Trophoblast cell (in vitro differentiated cells and primary cell): ENCODE results near the gene CDYL.

ENCODE experiments used
- DNase-seq, 2 donors: peaks; one replicate each; pipeline ENCODE4 v3.0.0-alpha.2; 2016
- H2AFZ ChIP-seq: 2 replicates; pipeline ENCODE4 v1.6.1; 2013; ENCODE audit warnings: low read length, moderate library complexity, mild to moderate bottlenecking; ENCODE audit not compliant: insufficient read depth, poor library complexity
- H2AK5ac ChIP-seq: 2 replicates; pipeline ENCODE4 v1.6.1; 2013; ENCODE audit warnings: mild to moderate bottlenecking, low read length
- H2BK120ac ChIP-seq: 2 replicates; pipeline ENCODE4 v1.6.1; 2013; ENCODE audit warnings: low read length, mild to moderate bottlenecking, moderate library complexity; ENCODE audit not compliant: insufficient read depth, poor library complexity
- H2BK12ac ChIP-seq: 2 replicates; pipeline ENCODE4 v1.6.1; 2013; ENCODE audit warnings: mild to moderate bottlenecking, low read length, moderate library complexity
- H2BK5ac ChIP-seq: 2 replicates; pipeline ENCODE4 v1.6.1; 2013; ENCODE audit warnings: low read length, low read depth, moderate library complexity, mild to moderate bottlenecking; ENCODE audit not compliant: poor library complexity
- H3K14ac ChIP-seq: 2 replicates; pipeline ENCODE4 v1.6.1; 2013; ENCODE audit warnings: mild to moderate bottlenecking, low read length
- H3K18ac ChIP-seq: 2 replicates; pipeline ENCODE4 v1.6.1; 2013; ENCODE audit warnings: mild to moderate bottlenecking, low read length
- H3K23ac ChIP-seq: 2 replicates; pipeline ENCODE4 v1.6.1; 2013; ENCODE audit warnings: low read length
- H3K27ac ChIP-seq: 2 replicates; pipeline ENCODE4 v1.5.1; 2013; ENCODE audit warnings: low read depth, mild to moderate bottlenecking, inconsistent platforms, low read length, moderate library complexity
- H3K27me3 ChIP-seq: 2 replicates; pipeline ENCODE4 v1.6.1; 2013; ENCODE audit warnings: inconsistent platforms, mild to moderate bottlenecking, low read length, moderate library complexity; ENCODE audit not compliant: insufficient read depth
- H3K36me3 ChIP-seq, 2 experiments: 1 replicate in 1 of 2; 2 replicates in 1 of 2; pipeline ENCODE4 v1.6.1; 2013; ENCODE audit warnings: low read length in 2 of 2, mild to moderate bottlenecking in 2 of 2, moderate library complexity in 1 of 2; ENCODE audit not compliant: insufficient read depth in 2 of 2, control insufficient read depth in 1 of 2
- H3K4ac ChIP-seq: 2 replicates; pipeline ENCODE4 v1.6.1; 2013; ENCODE audit warnings: low read depth, mild to moderate bottlenecking, low read length, moderate library complexity
- H3K4me1 ChIP-seq, 2 experiments: 1 replicate in 1 of 2; 2 replicates in 1 of 2; pipeline ENCODE4 v1.6.1; 2013; ENCODE audit warnings: low read length in 2 of 2, mild to moderate bottlenecking in 2 of 2, moderate library complexity in 1 of 2; ENCODE audit not compliant: insufficient read depth in 2 of 2, control insufficient read depth in 1 of 2
- H3K4me2 ChIP-seq: 2 replicates; pipeline ENCODE4 v1.6.1; 2013; ENCODE audit warnings: inconsistent platforms, mild to moderate bottlenecking, low read length, moderate library complexity
- H3K4me3 ChIP-seq: 2 replicates; pipeline ENCODE4 v1.5.1; 2013; ENCODE audit warnings: mild to moderate bottlenecking, low read depth, low read length, inconsistent platforms
- H3K79me1 ChIP-seq: one replicate; pipeline ENCODE4 v1.6.1; 2013; ENCODE audit warnings: low read length
- H3K79me2 ChIP-seq: 2 replicates; pipeline ENCODE4 v1.6.1; 2013; ENCODE audit warnings: low read length, mild to moderate bottlenecking; ENCODE audit not compliant: control insufficient read depth, insufficient read depth, poor library complexity
- H3K9ac ChIP-seq: 2 replicates; pipeline ENCODE4 v1.6.1; 2013; ENCODE audit warnings: mild to moderate bottlenecking, low read length
- H3K9me3 ChIP-seq: 2 replicates; pipeline ENCODE4 v1.6.1; 2013; ENCODE audit warnings: low read depth, mild to moderate bottlenecking, control low read depth, inconsistent platforms, low read length; ENCODE audit not compliant: insufficient read depth
- H4K12ac ChIP-seq: 2 replicates; pipeline ENCODE4 v1.6.1; 2013; ENCODE audit warnings: low read depth, mild to moderate bottlenecking, low read length, moderate library complexity
- H4K8ac ChIP-seq: 2 replicates; pipeline ENCODE4 v1.6.1; 2013; ENCODE audit warnings: low read depth, mild to moderate bottlenecking, low read length, moderate library complexity
- H4K91ac ChIP-seq: one replicate; pipeline ENCODE4 v1.6.1; 2013; ENCODE audit warnings: low read depth, mild to moderate bottlenecking, low read length, moderate library complexity
- WGBS: extraction: QIAGEN DNeasy Blood & Tissue Kit; methylation state at CpG from one replicate; pipeline ENCODE4 v1.1.7; 2013; ENCODE audit warnings: missing lambda C conversion rate; ENCODE audit not compliant: insufficient read length, insufficient coverage; ENCODE audit errors: extremely low coverage; 5-methylcytosine and 5-hydroxymethylcytosine counted together

Gene CDYL

DNA sequence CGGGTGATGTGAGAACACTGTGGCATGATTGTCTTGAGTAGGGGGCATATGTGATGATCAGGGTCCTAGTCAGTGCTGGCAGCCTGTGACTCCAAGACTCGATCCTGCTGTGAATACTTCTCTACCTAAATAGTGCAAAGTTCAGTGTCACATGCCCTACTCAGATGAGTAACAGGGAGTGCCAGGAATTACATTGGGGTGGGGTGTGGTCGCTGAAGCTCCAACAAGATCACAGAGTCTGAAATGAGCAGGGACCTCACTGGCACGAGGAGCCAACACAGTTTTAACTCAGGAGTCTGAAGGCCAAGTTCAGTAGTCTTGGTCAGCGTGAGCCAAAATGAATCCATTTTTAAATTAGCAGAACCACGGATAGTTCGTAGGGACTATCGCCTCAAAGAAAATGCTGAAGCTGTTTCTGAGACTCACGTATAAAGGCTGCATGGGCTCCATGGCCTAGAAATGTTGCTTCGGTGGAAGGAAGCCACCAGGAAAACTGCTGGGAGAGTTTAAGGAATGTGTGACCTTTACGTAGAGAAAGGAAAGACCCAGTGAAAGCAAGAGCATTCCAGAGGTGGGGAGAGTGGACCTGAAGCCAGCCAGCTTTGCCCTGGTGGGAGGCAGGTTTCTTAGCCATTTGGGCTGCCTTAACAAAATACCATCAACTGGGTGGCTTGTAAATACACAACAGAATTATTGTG, 155.5 kb downstream of the CDYL start:
- no peak overlapping the region for H4K12ac ChIP-seq
- peak overlapping the region; percentile 7 for H2AK5ac ChIP-seq
- peak overlapping the region; percentile 30 for H4K8ac ChIP-seq
- peak overlapping the region; percentile 8 for H3K4me2 ChIP-seq
- peak; percentile 55 to 67 for DNase-seq
- no peak overlapping the region for H3K4me3 ChIP-seq
- no peak overlapping the region for H2BK12ac ChIP-seq
- peak overlapping the region; percentile 21 for H2BK120ac ChIP-seq
- WGBS = no CpG with 5 or more reads among the region's 11 CpGs
- peak overlapping the region; percentile 20 for H4K91ac ChIP-seq
- no peak overlapping the region for H3K9ac ChIP-seq
- H3K9me3 ChIP-seq = no peaks in the 10 kb centered on the region
- H2BK5ac ChIP-seq = no peak overlapping the region
- H3K18ac ChIP-seq = peak overlapping the region; percentile 55
- H3K4ac ChIP-seq = peak overlapping the region; percentile 85
- H3K36me3 ChIP-seq = peaks cover 7 to 8% of the 10 kb centered on the region in 2 experiments
- H3K4me1 ChIP-seq = peaks cover 33 to 35% of the 10 kb centered on the region in 2 experiments
- H2AFZ ChIP-seq = no peak overlapping the region
- H3K27me3 ChIP-seq = no peaks in the 10 kb centered on the region
- H3K23ac ChIP-seq = no peak overlapping the region
- H3K79me1 ChIP-seq = peaks cover 10% of the 10 kb centered on the region
- peak overlapping the region; percentile 26 for H3K14ac ChIP-seq
- H3K79me2 ChIP-seq = peaks cover 13% of the 10 kb centered on the region
- no peak overlapping the region for H3K27ac ChIP-seq

DNA sequence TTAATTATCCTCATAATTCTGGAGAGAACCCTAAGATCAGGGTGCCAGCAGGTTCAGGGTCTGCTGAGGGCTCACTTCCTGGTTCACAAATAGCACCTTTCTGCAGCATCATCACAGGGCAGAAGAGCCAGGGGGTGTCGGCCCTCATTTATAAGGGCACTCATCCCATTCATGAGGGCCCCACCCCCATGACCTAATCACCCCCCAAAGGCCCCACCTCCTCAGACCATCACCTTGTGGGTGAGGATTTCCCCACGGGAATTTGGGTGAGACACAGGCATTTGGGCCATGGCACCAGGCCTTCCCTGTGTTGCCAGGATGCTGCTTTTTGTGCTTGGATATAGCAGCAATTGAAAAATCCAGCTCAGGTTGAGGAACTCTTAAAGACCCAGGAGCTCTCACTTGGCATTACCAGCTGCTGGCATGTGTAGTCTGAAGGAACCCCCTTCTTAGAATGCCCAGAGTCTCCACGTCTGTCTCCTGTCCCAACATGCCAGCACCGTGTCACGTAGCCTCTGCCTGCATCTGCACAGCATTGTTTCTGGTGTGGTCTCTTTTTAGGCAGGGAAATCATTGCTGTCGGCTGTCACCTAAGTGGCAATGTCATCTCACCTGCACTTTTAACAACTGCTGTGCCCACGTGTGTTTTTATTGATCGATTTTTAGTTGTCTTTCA, 156.2 kb downstream of the CDYL start:
- H3K23ac ChIP-seq = no peak overlapping the region
- no peaks in the 10 kb centered on the region for H3K9me3 ChIP-seq
- no peak overlapping the region for H2AK5ac ChIP-seq
- H4K91ac ChIP-seq = no peak overlapping the region
- no peak overlapping the region for H4K8ac ChIP-seq
- H3K18ac ChIP-seq = peak overlapping the region; percentile 23
- H2BK12ac ChIP-seq = no peak overlapping the region
- H3K79me1 ChIP-seq = peaks cover 10% of the 10 kb centered on the region
- H3K4ac ChIP-seq = peak overlapping the region; percentile 23
- no peak overlapping the region for H3K27ac ChIP-seq
- no peak overlapping the region for H3K4me2 ChIP-seq
- no peaks in the 10 kb centered on the region for H3K27me3 ChIP-seq
- H3K36me3 ChIP-seq = peaks cover 7 to 10% of the 10 kb centered on the region in 2 experiments
- H3K14ac ChIP-seq = no peak overlapping the region
- no peak overlapping the region for H3K4me3 ChIP-seq
- H3K9ac ChIP-seq = no peak overlapping the region
- H3K79me2 ChIP-seq = peaks cover 13% of the 10 kb centered on the region
- peaks cover 33 to 35% of the 10 kb centered on the region in 2 experiments for H3K4me1 ChIP-seq
- no CpG with 5 or more reads among the region's 8 CpGs for whole genome bisulfite sequencing
- no peak overlapping the region for H2BK5ac ChIP-seq
- H2AFZ ChIP-seq = no peak overlapping the region
- no peak overlapping the region for H4K12ac ChIP-seq
- DNase-seq = peak; percentile 58 to 73
- no peak overlapping the region for H2BK120ac ChIP-seq

DNA sequence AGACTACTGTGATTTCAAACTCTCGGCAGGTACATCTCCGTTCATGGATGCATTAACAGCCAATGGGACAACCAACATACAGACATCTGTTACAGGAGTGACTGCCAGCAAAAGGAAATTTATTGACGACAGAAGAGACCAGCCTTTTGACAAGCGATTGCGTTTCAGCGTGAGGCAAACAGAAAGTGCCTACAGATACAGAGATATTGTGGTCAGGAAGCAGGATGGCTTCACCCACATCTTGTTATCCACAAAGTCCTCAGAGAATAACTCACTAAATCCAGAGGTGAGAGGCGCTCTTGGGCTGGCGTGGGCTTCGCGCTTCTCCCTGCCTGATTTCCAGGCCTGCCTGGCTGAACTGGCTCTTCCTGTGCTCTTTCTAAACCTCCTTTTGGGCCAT, 159.3 kb downstream of the CDYL start:
- no peak for DNase-seq
- no peak overlapping the region for H3K27ac ChIP-seq
- H4K91ac ChIP-seq = peak overlapping the region; percentile 32
- H3K14ac ChIP-seq = no peak overlapping the region
- H2AK5ac ChIP-seq = no peak overlapping the region
- no peaks in the 10 kb centered on the region for H3K9me3 ChIP-seq
- no peak overlapping the region for H3K23ac ChIP-seq
- peaks cover 11 to 14% of the 10 kb centered on the region in 2 experiments for H3K36me3 ChIP-seq
- H3K27me3 ChIP-seq = no peaks in the 10 kb centered on the region
- no peak overlapping the region for H2AFZ ChIP-seq
- no peak overlapping the region for H3K4me3 ChIP-seq
- peaks cover 13% of the 10 kb centered on the region for H3K79me2 ChIP-seq
- H2BK12ac ChIP-seq = peak overlapping the region; percentile 62
- no peak overlapping the region for H3K4me2 ChIP-seq
- H3K79me1 ChIP-seq = peaks cover 10% of the 10 kb centered on the region
- peaks cover 34 to 37% of the 10 kb centered on the region in 2 experiments for H3K4me1 ChIP-seq
- no CpG with 5 or more reads among the region's 10 CpGs for WGBS
- no peak overlapping the region for H4K12ac ChIP-seq
- no peak overlapping the region for H2BK120ac ChIP-seq
- no peak overlapping the region for H2BK5ac ChIP-seq
- H4K8ac ChIP-seq = peak overlapping the region; percentile 1
- no peak overlapping the region for H3K9ac ChIP-seq
- peak overlapping the region; percentile 3 for H3K4ac ChIP-seq
- peak overlapping the region; percentile 3 for H3K18ac ChIP-seq

DNA sequence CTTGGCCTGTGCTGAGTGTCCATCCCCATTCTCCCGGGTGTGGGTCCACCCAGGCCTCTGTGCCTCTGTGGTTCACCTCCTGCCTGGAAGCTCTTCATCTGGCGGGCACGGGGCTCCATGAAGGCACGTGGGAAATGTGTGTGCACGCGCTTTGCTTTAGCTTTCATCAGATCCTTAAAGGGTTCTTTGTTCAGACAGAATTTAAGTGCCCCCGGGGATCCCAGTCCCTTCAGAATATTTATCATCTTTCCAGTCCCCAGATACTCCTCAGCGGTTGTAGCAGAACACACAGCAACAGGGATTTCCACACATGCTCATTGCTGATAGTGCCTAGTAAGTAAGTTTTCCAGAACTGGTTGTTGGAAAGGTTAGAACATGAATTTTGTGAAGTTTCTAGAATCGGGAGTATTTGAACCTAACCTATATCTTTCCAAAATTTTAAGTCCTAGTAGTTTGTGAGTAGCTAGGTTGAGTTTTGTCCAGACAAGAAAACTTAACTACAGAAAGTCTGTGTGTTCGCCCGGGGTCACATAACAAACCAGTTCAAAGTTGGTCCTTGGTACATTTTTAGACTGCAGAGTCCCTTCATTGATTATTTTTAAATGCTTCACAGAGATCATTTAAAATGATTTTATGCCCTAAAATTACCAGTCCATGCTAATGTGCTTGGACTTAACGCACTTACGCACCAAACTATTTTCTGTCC, 159.9 kb downstream of the CDYL start:
- peaks cover 10% of the 10 kb centered on the region for H3K79me2 ChIP-seq
- H3K9me3 ChIP-seq = no peaks in the 10 kb centered on the region
- peaks cover 32 to 37% of the 10 kb centered on the region in 2 experiments for H3K4me1 ChIP-seq
- H3K14ac ChIP-seq = no peak overlapping the region
- no peak for DNase-seq
- H3K23ac ChIP-seq = no peak overlapping the region
- no peak overlapping the region for H3K4ac ChIP-seq
- peak overlapping the region; percentile 62 for H2BK12ac ChIP-seq
- H3K36me3 ChIP-seq = peaks cover 11 to 14% of the 10 kb centered on the region in 2 experiments
- no peaks in the 10 kb centered on the region for H3K27me3 ChIP-seq
- WGBS = no CpG with 5 or more reads among the region's 13 CpGs
- no peak overlapping the region for H2BK5ac ChIP-seq
- H3K4me2 ChIP-seq = no peak overlapping the region
- no peak overlapping the region for H2AFZ ChIP-seq
- H3K79me1 ChIP-seq = peaks cover 7% of the 10 kb centered on the region
- peak overlapping the region; percentile 1 for H4K8ac ChIP-seq
- no peak overlapping the region for H2BK120ac ChIP-seq
- no peak overlapping the region for H2AK5ac ChIP-seq
- no peak overlapping the region for H3K4me3 ChIP-seq
- no peak overlapping the region for H3K27ac ChIP-seq
- H3K9ac ChIP-seq = no peak overlapping the region
- H3K18ac ChIP-seq = peak overlapping the region; percentile 3
- H4K12ac ChIP-seq = no peak overlapping the region
- peak overlapping the region; percentile 32 for H4K91ac ChIP-seq
